RWPE2 (cell line): Measurements from ENCODE around the gene ECE2.

ENCODE experiments used
- ATAC-seq: fragments of 200-7000 bp; cut with Tn5 transposase; 3 replicates; pipeline ENCODE4 v1.9.1; 2021; ENCODE audit warnings: low read depth
- DNase-seq: peaks from one replicate; pipeline ENCODE4 v3.0.0-alpha.2; 2020; ENCODE audit warnings: low spot score
- H3K27ac ChIP-seq: fragments of 450-650 bp; 2 replicates; pipeline ENCODE4 v1.5.1; 2017; ENCODE audit warnings: mild to moderate bottlenecking; ENCODE audit not compliant: poor library complexity, severe bottlenecking
- H3K27me3 ChIP-seq: fragments of 250-450 bp; sonication (Bioruptor Pico); 2 replicates; pipeline ENCODE4 v1.5.1; 2021; ENCODE audit warnings: mild to moderate bottlenecking, moderate library complexity; ENCODE audit not compliant: insufficient read depth, poor library complexity, severe bottlenecking
- H3K36me3 ChIP-seq: fragments of 250-450 bp; sonication (Bioruptor Pico); 2 replicates; pipeline ENCODE4 v1.5.1; 2020; ENCODE audit warnings: low read depth, mild to moderate bottlenecking, moderate library complexity
- H3K4me1 ChIP-seq: fragments of 250-450 bp; sonication (Bioruptor Pico); 2 replicates; pipeline ENCODE4 v1.5.1; 2021; ENCODE audit warnings: mild to moderate bottlenecking, moderate library complexity; ENCODE audit not compliant: insufficient read depth, poor library complexity, severe bottlenecking
- H3K4me3 ChIP-seq: fragments of 250-450 bp; sonication (Bioruptor Pico); 2 replicates; pipeline ENCODE4 v1.5.1; 2021; ENCODE audit warnings: mild to moderate bottlenecking, moderate library complexity; ENCODE audit not compliant: severe bottlenecking
- H3K9me3 ChIP-seq: fragments of 250-450 bp; sonication (Bioruptor Pico); 2 replicates; pipeline ENCODE4 v1.5.1; 2021; ENCODE audit warnings: mild to moderate bottlenecking, moderate library complexity; ENCODE audit not compliant: severe bottlenecking
- TF ChIP-seq, protein P1 (sequence below): fragments of 450-650 bp; IDR thresholded peaks from one replicate; pipeline ENCODE4 v1.5.1; 2017; ENCODE audit warnings: mild to moderate bottlenecking, moderate library complexity; ENCODE audit not compliant: poor library complexity, severe bottlenecking

Gene ECE2

GRCh38 chr3:184325269-184325668, 49.4 kb downstream of the ECE2 start:
- peaks cover 100% of the 10 kb centered on the region for H3K36me3 ChIP-seq
- no peak overlapping the region for H3K27ac ChIP-seq
- DNase-seq, result no peak
- H3K4me3 ChIP-seq, result no peak overlapping the region
- peaks cover 3% of the 10 kb centered on the region for H3K4me1 ChIP-seq
- no peaks in the 10 kb centered on the region for H3K9me3 ChIP-seq
- TF ChIP-seq, protein P1, sequence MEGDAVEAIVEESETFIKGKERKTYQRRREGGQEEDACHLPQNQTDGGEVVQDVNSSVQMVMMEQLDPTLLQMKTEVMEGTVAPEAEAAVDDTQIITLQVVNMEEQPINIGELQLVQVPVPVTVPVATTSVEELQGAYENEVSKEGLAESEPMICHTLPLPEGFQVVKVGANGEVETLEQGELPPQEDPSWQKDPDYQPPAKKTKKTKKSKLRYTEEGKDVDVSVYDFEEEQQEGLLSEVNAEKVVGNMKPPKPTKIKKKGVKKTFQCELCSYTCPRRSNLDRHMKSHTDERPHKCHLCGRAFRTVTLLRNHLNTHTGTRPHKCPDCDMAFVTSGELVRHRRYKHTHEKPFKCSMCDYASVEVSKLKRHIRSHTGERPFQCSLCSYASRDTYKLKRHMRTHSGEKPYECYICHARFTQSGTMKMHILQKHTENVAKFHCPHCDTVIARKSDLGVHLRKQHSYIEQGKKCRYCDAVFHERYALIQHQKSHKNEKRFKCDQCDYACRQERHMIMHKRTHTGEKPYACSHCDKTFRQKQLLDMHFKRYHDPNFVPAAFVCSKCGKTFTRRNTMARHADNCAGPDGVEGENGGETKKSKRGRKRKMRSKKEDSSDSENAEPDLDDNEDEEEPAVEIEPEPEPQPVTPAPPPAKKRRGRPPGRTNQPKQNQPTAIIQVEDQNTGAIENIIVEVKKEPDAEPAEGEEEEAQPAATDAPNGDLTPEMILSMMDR, result no peak
- ATAC-seq, result no peak
- H3K27me3 ChIP-seq, result no peaks in the 10 kb centered on the region

- ATAC-seq, result peak; percentile 35; the same call in 1 of the 3 replicates
- TF ChIP-seq, protein P1, result no peak
- H3K27me3 ChIP-seq, result no peaks in the 10 kb centered on the region
These were observed 50.0 kb downstream of the ECE2 start for GRCh38 chr3:184325715-184326369.

GRCh38 chr3:184327171-184327570, 51.3 kb downstream of the ECE2 start:
- Histone ChIP-seq H3K27me3 (no peaks in the 10 kb centered on the region), H3K36me3 (peaks cover 100% of the 10 kb centered on the region), H3K4me3 (no peak overlapping the region), H3K27ac (no peak overlapping the region), H3K4me1 (peaks cover 6% of the 10 kb centered on the region), H3K9me3 (no peaks in the 10 kb centered on the region)
- TF ChIP-seq, protein P1, result no peak
- ATAC-seq (no peak), DNase-seq (no peak)

More at GRCh38 chr3:184325715-184326369, 50.0 kb downstream of the ECE2 start:
- H3K4me3 ChIP-seq, result no peak overlapping the region
- H3K36me3 ChIP-seq, result peaks cover 100% of the 10 kb centered on the region
- no peaks in the 10 kb centered on the region for H3K9me3 ChIP-seq
- H3K27ac ChIP-seq, result no peak overlapping the region
- DNase-seq, result no peak
- H3K4me1 ChIP-seq, result no peaks in the 10 kb centered on the region

GRCh38 chr3:184328516-184328915, 52.7 kb downstream of the ECE2 start:
- Histone ChIP-seq H3K4me3 (no peak overlapping the region), H3K27me3 (no peaks in the 10 kb centered on the region), H3K4me1 (peaks cover 18% of the 10 kb centered on the region), H3K36me3 (peaks cover 100% of the 10 kb centered on the region), H3K27ac (no peak overlapping the region), H3K9me3 (no peaks in the 10 kb centered on the region)
- ATAC-seq (no peak), DNase-seq (no peak)
- TF ChIP-seq, protein P1, result no peak
